ENCODE measurements around the gene TBC1D22A.

GRCh38 chr22:46841522-46841921 lies 79.1 kb downstream of the TBC1D22A start:
- no peak for TF ChIP-seq EZH2 (IDR thresholded peaks at IDR 0.05; ENCODE audit: low read depth, unreplicated experiment)
- no peak for TF ChIP-seq REST (IDR thresholded peaks at IDR 0.05; ENCODE audit: unreplicated experiment)
- TF ChIP-seq CTCF (conservative IDR thresholded peaks at IDR 0.05; ENCODE audit: low read depth in 2 of 2) = no peak
- TF ChIP-seq ETS1 (IDR thresholded peaks at IDR 0.05) = no peak
- no peak for TF ChIP-seq CREB1 (CRISPR knock-in tag; IDR thresholded peaks at IDR 0.05; ENCODE audit: low read depth)
- no peak for TF ChIP-seq EZH2phosphoT487 (IDR thresholded peaks at IDR 0.05; ENCODE audit: unreplicated experiment)
- no peak for TF ChIP-seq POLR2AphosphoS5 (IDR thresholded peaks at IDR 0.05; ENCODE audit: low read depth)
- TF ChIP-seq JUNB (IDR thresholded peaks at IDR 0.05; ENCODE audit: unreplicated experiment) = no peak
- TF ChIP-seq NANOG (IDR thresholded peaks at IDR 0.05; ENCODE audit: borderline replicate concordance) = no peak
- TF ChIP-seq ZNF114 (CRISPR knock-in tag; IDR thresholded peaks at IDR 0.05) = no peak
- no peak for TF ChIP-seq ZNF331 (CRISPR knock-in tag; IDR thresholded peaks at IDR 0.05; ENCODE audit: low read depth)
